Ishikawa (cell line): ENCODE data around the gene BICC1.

ENCODE experiments used
- EP300 ChIP-seq: IDR thresholded peaks from 2 replicates; pipeline ENCODE4 v1.6.1; 2012; ENCODE audit warnings: borderline replicate concordance
- REST ChIP-seq: IDR thresholded peaks from 2 replicates; pipeline ENCODE4 v1.6.1; 2012; ENCODE audit warnings: low read depth, mild to moderate bottlenecking
- TAF1 ChIP-seq: IDR thresholded peaks from 2 replicates; pipeline ENCODE4 v1.6.1; 2012; ENCODE audit warnings: low read depth, mild to moderate bottlenecking

- TF ChIP-seq REST = no peak
- no peak for TF ChIP-seq TAF1
- TF ChIP-seq EP300 = no peak
These were observed 242.0 kb downstream of the BICC1 start for GRCh38 chr10:58754469-58755339.
